SK-N-MC (cell line): ENCODE measurements around the gene MAML2.

ENCODE experiments used
- EZH2 ChIP-seq: fragments of 200-600 bp; sonication (generic); IDR thresholded peaks from one replicate; pipeline ENCODE4 v1.6.1; 2017; ENCODE audit warnings: antibody characterized with exemption
- POLR2AphosphoS5 ChIP-seq: IDR thresholded peaks from 2 replicates; pipeline ENCODE4 v1.6.1; 2012; ENCODE audit warnings: mild to moderate bottlenecking, low read depth, low read length, borderline replicate concordance

DNA sequence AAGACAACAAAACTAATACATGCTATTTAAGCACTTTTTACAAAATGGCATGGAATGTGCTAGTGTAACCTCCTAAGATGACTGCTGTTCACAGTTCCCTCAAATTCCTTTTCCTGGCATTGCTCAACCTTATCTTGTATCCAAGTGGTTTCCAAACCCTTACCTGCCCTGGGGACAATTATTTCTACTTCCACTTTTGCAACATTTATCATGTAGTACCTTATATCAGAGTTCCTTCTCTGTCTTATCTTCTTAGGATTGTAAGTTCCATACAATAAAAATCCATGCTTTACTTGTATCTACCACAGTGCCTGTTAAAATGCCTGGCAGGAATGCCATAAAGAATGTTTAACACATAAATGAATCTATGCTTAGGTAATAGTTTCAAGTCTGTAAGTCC lies 309.9 kb downstream of the MAML2 start:
- TF ChIP-seq POLR2AphosphoS5 (no peak), EZH2 (no peak)
